Subcutaneous abdominal adipose tissue (tissue), 5 donors: ENCODE data around the gene SLC47A2.
"Not testable (repeated sequence)": the region's sequence is repeated elsewhere in the genome, so short reads cannot be mapped to it uniquely, and the experiment has no call there.

Source experiments
- H3K27ac ChIP-seq: one replicate; pipeline ENCODE4 v1.7.0; 2013; ENCODE audit warnings: low read depth, mild to moderate bottlenecking, inconsistent platforms, low read length, moderate library complexity
- H3K27me3 ChIP-seq, 5 donors: one replicate each; pipeline ENCODE4 v1.7.0; 2013; ENCODE audit warnings: low read length in 5 of 5, inconsistent platforms in 1 of 5; ENCODE audit not compliant: control insufficient read depth in 5 of 5, insufficient read depth in 4 of 5
- H3K36me3 ChIP-seq, 5 donors: one replicate each; pipeline ENCODE4 v1.7.0; 2013; ENCODE audit warnings: low read length in 5 of 5; ENCODE audit not compliant: control insufficient read depth in 5 of 5, insufficient read depth in 5 of 5
- H3K4me1 ChIP-seq, 5 donors: one replicate each; pipeline ENCODE4 v1.7.0; 2013; ENCODE audit warnings: low read length in 5 of 5, mild to moderate bottlenecking in 3 of 5, moderate library complexity in 1 of 5; ENCODE audit not compliant: control insufficient read depth in 5 of 5, insufficient read depth in 5 of 5
- H3K4me3 ChIP-seq, 5 donors: one replicate each; pipeline ENCODE4 v1.7.0; 2013; ENCODE audit warnings: low read length in 5 of 5, low read depth in 1 of 5
- H3K9ac ChIP-seq, 5 donors: one replicate each; pipeline ENCODE4 v1.7.0; 2013; ENCODE audit warnings: low read length in 5 of 5, mild to moderate bottlenecking in 4 of 5, moderate library complexity in 3 of 5
- H3K9me3 ChIP-seq, 5 donors: one replicate each; pipeline ENCODE4 v1.7.0; 2013; ENCODE audit warnings: low read length in 5 of 5; ENCODE audit not compliant: control insufficient read depth in 5 of 5
- donor health status: healthy.
- donor health status: healthy.
- donor health status: healthy.
- donor health status: healthy.
- donor health status: healthy.

The SLC47A2 gene

DNA sequence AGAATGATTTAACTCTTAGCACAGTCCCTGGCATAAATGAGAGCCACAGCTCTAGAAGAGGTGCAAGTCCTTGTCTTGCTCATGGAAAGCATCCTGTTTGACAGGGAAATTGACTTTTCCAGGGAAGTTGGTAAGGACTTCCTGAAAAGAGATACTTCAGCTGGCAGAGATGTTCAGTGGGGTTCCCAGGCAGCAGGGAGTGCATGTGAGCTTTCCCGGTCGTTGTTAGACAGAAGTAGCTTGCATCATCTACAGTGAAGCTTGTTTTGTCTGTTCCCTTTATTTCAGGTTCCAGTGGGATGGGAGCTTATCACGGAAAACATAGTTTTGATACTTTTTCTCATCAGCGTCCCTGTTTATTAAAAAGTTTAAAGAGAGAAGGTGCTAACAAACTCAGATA, 45.0 kb downstream of the SLC47A2 start:
- H3K27me3 ChIP-seq, result no peaks in the 10 kb centered on the region
- peaks cover 8 to 45% (median 32%) of the 10 kb centered on the region in 5 donors for H3K36me3 ChIP-seq
- no peak overlapping the region for H3K4me3 ChIP-seq
- H3K4me1 ChIP-seq, result peaks cover 0 to 10% (median 6%) of the 10 kb centered on the region in 5 donors
- H3K9me3 ChIP-seq, result no peaks in the 10 kb centered on the region
- H3K9ac ChIP-seq, result no peak overlapping the region
- H3K27ac ChIP-seq, result peak overlapping the region; percentile 31

- Histone ChIP-seq H3K9ac (no peak overlapping the region), H3K4me1 (peaks cover 0 to 10% (median 6%) of the 10 kb centered on the region in 5 donors), H3K27ac (peak overlapping the region; percentile 31), H3K9me3 (no peaks in the 10 kb centered on the region), H3K4me3 (no peak overlapping the region), H3K36me3 (peaks cover 8 to 44% (median 31%) of the 10 kb centered on the region in 5 donors), H3K27me3 (no peaks in the 10 kb centered on the region)
Measured at GRCh38 chr17:19670908-19671307, 45.5 kb downstream of the SLC47A2 start.

DNA sequence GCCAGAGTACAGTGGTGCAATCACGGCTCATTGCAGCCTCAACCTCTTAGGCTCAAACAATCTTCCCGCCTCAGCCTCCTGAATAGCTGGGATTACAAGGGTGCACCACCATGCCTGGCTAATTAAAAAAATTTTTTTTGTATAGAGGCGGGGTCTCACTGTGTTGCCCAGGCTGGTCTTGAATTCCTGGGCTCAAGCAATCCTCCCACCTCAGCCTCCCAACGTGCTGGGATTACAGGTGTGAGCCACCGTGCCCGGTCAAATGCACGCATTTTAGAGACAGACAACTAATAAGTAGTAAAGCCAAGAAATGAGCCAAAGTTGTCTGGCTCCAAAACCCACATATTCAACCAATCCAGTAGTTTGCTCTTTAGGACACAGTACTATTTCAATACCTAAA, 46.7 kb downstream of the SLC47A2 start:
- peaks cover 8 to 48% (median 33%) of the 10 kb centered on the region in 5 donors for H3K36me3 ChIP-seq

DNA sequence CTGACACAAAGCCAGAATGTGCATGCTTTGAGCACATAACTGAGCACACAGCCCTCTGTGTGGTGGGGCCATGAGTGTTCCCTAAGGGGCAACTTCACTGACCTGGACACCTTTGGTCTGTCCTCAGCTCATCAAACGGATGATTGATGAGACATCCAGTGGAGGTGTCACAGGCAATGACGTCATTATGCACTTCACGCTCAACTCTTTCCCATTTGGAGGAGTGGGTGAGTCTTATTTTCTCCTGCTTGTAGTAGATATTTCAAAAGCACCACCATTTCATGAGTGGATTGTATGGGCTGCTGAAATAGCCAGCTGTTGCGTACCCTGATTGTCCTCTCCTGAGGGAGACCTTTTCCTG, 51.6 kb downstream of the SLC47A2 start:
- no peak overlapping the region for H3K9ac ChIP-seq
- H3K4me3 ChIP-seq, result no peak overlapping the region
- H3K27ac ChIP-seq, result no peak overlapping the region
- H3K9me3 ChIP-seq, result no peaks in the 10 kb centered on the region
- H3K27me3 ChIP-seq, result no peaks in the 10 kb centered on the region
- peaks cover 0 to 11% (median 2%) of the 10 kb centered on the region in 5 donors for H3K4me1 ChIP-seq
- peaks cover 28 to 58% (median 49%) of the 10 kb centered on the region in 5 donors for H3K36me3 ChIP-seq

More for the DNA sequence above, 46.7 kb downstream of the SLC47A2 start:
- not testable (repeated sequence) for H3K27ac ChIP-seq, H3K9me3 ChIP-seq, H3K9ac ChIP-seq, H3K27me3 ChIP-seq, H3K4me3 ChIP-seq
- H3K4me1 ChIP-seq, result peaks cover 0 to 10% (median 6%) of the 10 kb centered on the region in 5 donors

DNA sequence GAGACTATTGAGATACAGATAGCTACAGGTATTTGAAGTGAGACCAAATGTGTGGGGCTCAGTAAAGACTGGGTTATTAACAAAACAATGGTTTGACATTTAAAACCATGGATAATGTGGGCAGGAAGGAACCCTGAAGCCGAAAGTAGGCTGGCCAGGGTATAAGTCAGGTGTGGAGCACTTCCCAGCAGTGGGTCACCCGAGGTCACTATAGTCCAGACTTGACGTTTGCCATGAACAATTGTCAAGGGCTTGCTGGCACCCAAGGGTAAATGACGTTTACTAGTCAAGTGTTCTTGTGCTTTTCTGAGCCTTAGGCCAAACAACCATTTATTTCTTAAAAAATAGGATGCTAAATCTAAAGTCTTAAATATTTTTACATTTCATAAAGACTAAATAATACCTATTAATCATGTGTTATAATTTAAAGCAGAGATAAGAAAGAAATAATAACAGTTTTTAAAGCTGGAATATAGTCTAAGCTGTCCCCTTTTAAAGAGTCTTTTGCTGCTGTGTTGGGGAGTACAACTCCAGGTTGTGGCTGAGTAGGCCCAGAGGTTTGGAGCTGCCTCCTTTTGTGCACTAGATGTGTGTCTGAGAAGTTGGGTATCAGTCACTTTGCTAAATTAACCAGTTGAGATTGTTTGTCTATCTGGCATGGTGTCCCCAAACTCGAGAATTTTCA, 52.1 kb downstream of the SLC47A2 start:
- Histone ChIP-seq H3K27ac (no peak overlapping the region), H3K27me3 (no peaks in the 10 kb centered on the region), H3K36me3 (peaks cover 26 to 53% (median 46%) of the 10 kb centered on the region in 5 donors), H3K9me3 (no peaks in the 10 kb centered on the region), H3K4me1 (peaks cover 0 to 14% (median 2%) of the 10 kb centered on the region in 5 donors), H3K9ac (no peak overlapping the region), H3K4me3 (no peak overlapping the region)

- Histone ChIP-seq H3K36me3 (peaks cover 26 to 58% (median 45%) of the 10 kb centered on the region in 5 donors), H3K4me1 (peaks cover 0 to 18% (median 2%) of the 10 kb centered on the region in 5 donors), H3K27me3 (no peaks in the 10 kb centered on the region), H3K27ac (no peak overlapping the region), H3K4me3 (no peak overlapping the region), H3K9ac (no peak overlapping the region), H3K9me3 (no peaks in the 10 kb centered on the region)
Measured at GRCh38 chr17:19663097-19663496, 53.3 kb downstream of the SLC47A2 start.

DNA sequence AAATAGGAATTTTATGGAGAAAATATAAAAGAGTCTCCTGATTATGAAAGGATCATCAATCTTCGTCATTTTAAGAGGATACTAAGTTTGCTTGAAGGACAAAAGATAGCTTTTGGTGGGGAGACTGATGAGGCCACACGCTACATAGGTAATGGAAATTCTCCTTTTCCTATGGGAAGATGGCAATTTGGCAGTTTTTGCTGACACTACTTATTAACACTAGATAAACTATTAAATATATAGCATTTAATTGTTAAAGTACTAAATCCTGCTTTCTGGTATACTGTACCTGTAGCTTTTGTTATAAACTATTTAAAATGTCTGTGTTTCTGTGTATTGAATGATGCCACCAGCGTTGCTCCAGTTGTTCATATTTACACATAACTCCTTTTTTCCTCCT, 55.3 kb downstream of the SLC47A2 start:
- H3K9me3 ChIP-seq, result no peaks in the 10 kb centered on the region
- H3K27ac ChIP-seq, result no peak overlapping the region
- H3K4me1 ChIP-seq, result peaks cover 0 to 24% (median 4%) of the 10 kb centered on the region in 5 donors
- H3K36me3 ChIP-seq, result peaks cover 32 to 69% (median 52%) of the 10 kb centered on the region in 5 donors
- H3K4me3 ChIP-seq, result no peak overlapping the region
- H3K27me3 ChIP-seq, result no peaks in the 10 kb centered on the region
- H3K9ac ChIP-seq, result no peak overlapping the region

DNA sequence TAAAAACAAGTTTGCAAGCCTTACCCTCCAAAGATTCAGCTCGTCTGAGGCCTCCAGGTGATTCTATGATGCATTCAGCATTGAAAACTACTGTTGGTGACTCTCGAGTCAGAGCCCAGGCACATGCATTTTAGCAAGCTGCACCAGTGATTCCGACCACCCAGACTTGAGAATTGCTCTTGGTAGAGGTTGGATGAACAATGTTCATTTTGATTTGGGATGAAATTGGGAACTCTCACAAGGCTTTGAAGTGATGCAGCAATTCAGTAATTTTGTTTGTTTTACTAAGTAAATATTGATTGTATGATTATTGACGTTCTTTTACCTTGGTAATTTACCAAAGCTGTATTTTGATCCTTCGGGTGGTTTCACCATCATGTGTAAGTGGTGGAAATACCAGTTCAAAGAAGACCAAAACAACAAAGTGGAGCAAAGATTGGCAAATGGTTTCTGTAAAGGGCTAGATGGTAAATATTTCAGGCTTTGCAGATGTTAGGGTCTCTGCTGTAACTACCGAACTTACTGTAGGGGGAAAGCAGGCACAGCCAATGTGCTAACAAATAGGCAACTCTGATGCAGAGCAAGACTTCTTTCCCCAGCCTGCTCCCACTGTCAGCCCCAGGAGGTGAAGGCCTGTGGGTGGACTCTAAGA, 56.0 kb downstream of the SLC47A2 start:
- peak overlapping the region; percentile 48 for H3K27ac ChIP-seq
- no peak overlapping the region for H3K4me3 ChIP-seq
- H3K36me3 ChIP-seq, result peaks cover 34 to 69% (median 52%) of the 10 kb centered on the region in 5 donors
- H3K9me3 ChIP-seq, result no peaks in the 10 kb centered on the region
- no peaks in the 10 kb centered on the region for H3K27me3 ChIP-seq
- H3K4me1 ChIP-seq, result peaks cover 0 to 24% (median 4%) of the 10 kb centered on the region in 5 donors
- no peak overlapping the region for H3K9ac ChIP-seq

DNA sequence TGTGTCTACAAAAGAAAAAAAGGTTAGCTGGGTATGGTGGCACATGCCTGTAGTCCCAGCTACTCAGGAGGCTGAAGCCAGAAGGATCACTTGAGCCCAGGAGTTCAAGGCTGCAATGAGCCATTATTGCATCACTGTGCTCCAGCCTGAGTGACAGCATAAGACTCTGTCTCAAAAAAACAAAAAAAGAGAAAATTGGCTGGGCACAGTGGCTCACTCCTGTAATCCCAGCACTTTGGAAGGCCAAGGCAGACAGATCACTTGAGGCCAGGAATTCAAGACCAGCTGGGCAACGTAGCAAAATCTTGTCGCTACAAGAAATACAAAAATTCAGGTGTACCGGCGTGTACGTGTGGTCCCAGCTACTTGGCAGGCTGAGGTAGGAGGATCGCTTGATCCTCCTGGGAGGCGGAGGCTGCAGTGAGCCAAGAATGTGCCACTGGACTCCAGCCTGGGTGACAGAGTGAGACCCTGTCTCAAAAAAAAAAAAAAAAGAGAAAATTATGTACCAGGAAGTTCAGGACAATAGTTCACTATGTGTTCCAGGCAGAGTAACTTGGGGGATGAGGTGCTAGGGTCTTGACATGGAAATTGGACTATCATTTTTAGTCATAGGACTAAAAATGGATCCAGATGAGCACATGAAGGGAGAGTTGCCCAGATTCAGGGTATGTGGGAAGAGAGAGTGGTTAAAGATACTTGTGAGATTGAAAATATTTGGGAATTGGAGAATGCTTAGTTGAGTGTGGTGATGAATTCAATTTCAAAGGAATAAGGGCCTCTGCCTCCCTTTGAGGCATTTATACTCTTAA, 56.8 kb downstream of the SLC47A2 start:
- H3K27me3 ChIP-seq, result no peaks in the 10 kb centered on the region
- peaks cover 39 to 69% (median 52%) of the 10 kb centered on the region in 5 donors for H3K36me3 ChIP-seq
- H3K27ac ChIP-seq, result peak overlapping the region; percentile 48
- H3K4me3 ChIP-seq, result no peak overlapping the region
- H3K9me3 ChIP-seq, result no peaks in the 10 kb centered on the region
- no peak overlapping the region for H3K9ac ChIP-seq
- H3K4me1 ChIP-seq, result peaks cover 0 to 24% (median 4%) of the 10 kb centered on the region in 5 donors
